HepG2 (cell line): ENCODE measurements around the gene GALNT18. TPM values are rescaled to one million over a fixed set of nuclear protein-coding genes. Genes with fewer than 3 reads are reported as not detected.

ENCODE experiments used
- ATAC-seq: fragments of 200-7000 bp; cut with Tn5 transposase; 3 replicates; pipeline ENCODE4 v1.9.1; 2020; ENCODE audit warnings: mild to moderate bottlenecking, moderate library complexity
- BruUV-seq: library from RNA; stranded (reverse); fragments of 400-500 nt; replicated peaks from 2 replicates; lab custom pipeline; 2021; lab: Mats Ljungman, UMichigan
- CTCF ChIA-PET: fragments of 300-600 bp; formaldehyde crosslinking; extraction: SDS; loops from one replicate; lab custom pipeline; 2021; ENCODE audit warnings: low total read pairs, inconsistent platforms, low intra/inter-chr PET ratio; lab: Yijun Ruan, JAX
- POLR2A ChIA-PET: fragments of 350-600 bp; sonication (Branson Sonifier 250); formaldehyde crosslinking; loops from one replicate; lab custom pipeline; 2020; ENCODE audit warnings: antibody characterized with exemption, inconsistent platforms; lab: Yijun Ruan, JAX
- DNase-seq: peaks from one replicate; pipeline ENCODE4 v3.0.0-alpha.2; 2015; ENCODE audit warnings: low spot score
- FAIRE-seq: peaks from 3 replicates; lab custom pipeline; 2011; peaks lifted over from hg19 to GRCh38; lab: Jason Lieb, UNC
- H2AFZ ChIP-seq: one replicate; pipeline ENCODE4 v1.6.1; 2011; ENCODE audit warnings: low read length, inconsistent platforms
- H3K27ac ChIP-seq: fragments of 300-600 bp; 3 replicates; pipeline ENCODE4 v1.8.0; 2011; ENCODE audit warnings: mixed run types, mild to moderate bottlenecking, mixed read lengths, low read length, inconsistent platforms; ENCODE audit not compliant: insufficient read depth; ENCODE audit errors: extremely low read length
- H3K27me3 ChIP-seq, 2 experiments: fragments of 200-600 bp in 1 of 2; 2 replicates in 1 of 2; 3 replicates in 1 of 2; pipeline versions ENCODE4 v1.6.0 to v1.8.0; 2011; ENCODE audit warnings: low read length in 2 of 2, mild to moderate bottlenecking in 2 of 2, moderate library complexity in 2 of 2, inconsistent platforms in 1 of 2; ENCODE audit not compliant: insufficient read depth in 2 of 2, control insufficient read depth in 1 of 2
- H3K36me3 ChIP-seq, 2 experiments: fragments of 200-600 bp in 1 of 2; replicated peaks in 1 of 2; 2 replicates in 1 of 2; 3 replicates in 1 of 2; pipeline versions ENCODE4 v1.5.1 to v1.8.0; 2011; ENCODE audit warnings: low read length in 2 of 2, inconsistent platforms in 1 of 2; ENCODE audit not compliant: insufficient read depth in 2 of 2, control insufficient read depth in 1 of 2
- H3K4me1 ChIP-seq: 2 replicates; pipeline ENCODE4 v1.5.1; 2012; ENCODE audit warnings: low read length, inconsistent platforms; ENCODE audit not compliant: insufficient read depth
- H3K4me2 ChIP-seq: 2 replicates; pipeline ENCODE4 v1.6.0; 2011; ENCODE audit warnings: low read depth, low read length, inconsistent platforms
- H3K4me3 ChIP-seq, 3 experiments: fragments of 200-600 bp in 1 of 3; sonication (generic), shearing (Covaris generic) in 1 of 3; replicated peaks in 1 of 3; 2 replicates each; pipeline ENCODE4 v1.5.1; 2011 to 2016; ENCODE audit warnings: low read length in 3 of 3, inconsistent platforms in 2 of 3, low read depth in 2 of 3, mild to moderate bottlenecking in 2 of 3, control low read depth in 1 of 3, mixed read lengths in 1 of 3; ENCODE audit not compliant: insufficient read depth in 1 of 3
- H3K79me2 ChIP-seq: one replicate; pipeline ENCODE4 v1.6.1; 2011; ENCODE audit warnings: low read length, inconsistent platforms; ENCODE audit not compliant: insufficient read depth
- H3K9ac ChIP-seq: 2 replicates; pipeline ENCODE4 v1.6.0; 2011; ENCODE audit warnings: mild to moderate bottlenecking, low read depth, low read length, inconsistent platforms; ENCODE audit not compliant: insufficient read depth
- H3K9me3 ChIP-seq: 2 replicates; pipeline ENCODE4 v1.5.1; 2012; ENCODE audit warnings: mild to moderate bottlenecking, low read length
- H4K20me1 ChIP-seq: 2 replicates; pipeline ENCODE4 v1.6.0; 2011; ENCODE audit warnings: inconsistent platforms, mild to moderate bottlenecking, low read length, moderate library complexity; ENCODE audit not compliant: insufficient read depth
- DDIT3 ChIP-seq: sonication (generic); formaldehyde crosslinking; IDR thresholded peaks from 2 replicates; pipeline ENCODE4 v1.4.0; 2020; ENCODE audit warnings: mild to moderate bottlenecking, missing genetic modification reagents
- GFI1 ChIP-seq: sonication (generic); formaldehyde crosslinking; IDR thresholded peaks from 2 replicates; pipeline ENCODE4 v1.5.0; 2020; ENCODE audit warnings: missing genetic modification reagents, mild to moderate bottlenecking, borderline replicate concordance
- GMEB2 ChIP-seq: IDR thresholded peaks from 2 replicates; pipeline ENCODE4 v1.6.1; 2016; ENCODE audit warnings: missing biosample characterization, missing genetic modification reagents, low read depth
- HBP1 ChIP-seq: IDR thresholded peaks from 2 replicates; pipeline ENCODE4 v1.6.1; 2016; ENCODE audit warnings: low read depth, control low read depth
- IRF1 ChIP-seq: sonication (generic); formaldehyde crosslinking; IDR thresholded peaks from 2 replicates; pipeline ENCODE4 v1.4.0; 2020; ENCODE audit warnings: low read depth, mild to moderate bottlenecking, missing genetic modification reagents
- MAF1 ChIP-seq: sonication (generic); formaldehyde crosslinking; IDR thresholded peaks from 2 replicates; pipeline ENCODE4 v1.5.0; 2020; ENCODE audit warnings: missing genetic modification reagents, borderline replicate concordance
- RBAK ChIP-seq: sonication (generic); formaldehyde crosslinking; IDR thresholded peaks from 2 replicates; pipeline ENCODE4 v1.5.1; 2020; ENCODE audit warnings: mild to moderate bottlenecking, missing genetic modification reagents
- SSRP1 ChIP-seq: IDR thresholded peaks from 2 replicates; pipeline ENCODE4 v1.6.1; 2016; ENCODE audit warnings: control low read depth
- ZNF563 ChIP-seq: sonication (generic); formaldehyde crosslinking; IDR thresholded peaks from 2 replicates; pipeline ENCODE4 v1.8.0; 2022; ENCODE audit warnings: mild to moderate bottlenecking, moderate library complexity, missing genetic modification reagents
- ZNF7 ChIP-seq: IDR thresholded peaks from 2 replicates; pipeline ENCODE4 v1.6.1; 2016; ENCODE audit warnings: missing biosample characterization, missing genetic modification reagents
- ZUFSP ChIP-seq: sonication (generic); formaldehyde crosslinking; IDR thresholded peaks from 2 replicates; pipeline ENCODE4 v1.9.0; 2021; ENCODE audit warnings: missing genetic modification reagents, mild to moderate bottlenecking, borderline replicate concordance
- WGBS: methylation state at CpG from one replicate; pipeline ENCODE4 v1.1.6; 2017; ENCODE audit warnings: low lambda C conversion rate; 5-methylcytosine and 5-hydroxymethylcytosine counted together
- in situ Hi-C: cut with HindIII; loops from 2 replicates; pipeline ENCODE4 v1.10.0; 2017; ENCODE audit warnings: low pct_unique_long_range_greater_than_20kb; ENCODE audit not compliant: extremely low pct_ligation_motif_present
- intact Hi-C: fragments of 100-400 bp; cut with micrococcal nuclease; formaldehyde crosslinking; loops from one replicate; pipeline ENCODE4 v1.10.0; 2022; ENCODE audit not compliant: unreplicated experiment
- polyA plus RNA-seq, 8 experiments: library from polyadenylated mRNA; depleted of rRNA in 3 of 8; stranded (reverse) in 7 of 8; unstranded in 1 of 8; fragments of >200 nt; fragmentation: Illumina TruSeq in 4 of 8; extraction: Trizol in 4 of 8; gene quantifications; 2 replicates each; pipeline versions ENCODE4 v1.2.1 to v1.2.3, GENCODE V29; 2011 to 2016; ENCODE audit warnings: low read depth in 4 of 8, missing spikeins in 1 of 8, mixed read lengths in 1 of 8; ENCODE audit not compliant: insufficient read depth in 1 of 8
- total RNA-seq, 5 experiments: library from RNA; depleted of rRNA; stranded (reverse); fragments of >200 nt; fragmentation: Illumina TruSeq; extraction: Trizol; gene quantifications; 2 replicates each; pipeline ENCODE4 v1.2.3, GENCODE V29; 2016; ENCODE audit warnings: low read depth in 1 of 5

The GALNT18 gene
- total and polyA plus RNA-seq, 2 of the 13 experiments (the other 11 are each of a cell fraction or from before 2014, with no cell fraction given), result 0.11 TPM; not detected in 1

- ATAC-seq, result no peak
- H3K27me3 ChIP-seq, result peaks cover 1 to 12% of the 10 kb centered on the region in 2 experiments; a peak in 2 of 5 replicates
- H3K27ac ChIP-seq, result no peak overlapping the region
- no peak overlapping the region for H2AFZ ChIP-seq
- DNase-seq, result no peak
- H3K4me3 ChIP-seq, result no peak overlapping the region
- CTCF ChIA-PET, result no interaction called here
- intact Hi-C loops (no loop called here), in situ Hi-C loops (no loop called here)
- no peaks in the 10 kb centered on the region for H3K4me1 ChIP-seq
- BruUV-seq, result no TSS peak
- WGBS, result 19% methylated on average over 4 of the region's 4 CpGs
- H3K9me3 ChIP-seq, result no peaks in the 10 kb centered on the region
- H3K4me2 ChIP-seq, result no peak overlapping the region
- H3K36me3 ChIP-seq, result no peaks in the 10 kb centered on the region
- H3K9ac ChIP-seq, result no peak overlapping the region
- no peak for TF ChIP-seq ZNF7 (CRISPR knock-in tag)
- TF ChIP-seq IRF1, result no peak
- TF ChIP-seq GMEB2 (CRISPR knock-in tag), result no peak
- TF ChIP-seq DDIT3, result no peak
- TF ChIP-seq ZNF563 (CRISPR knock-in tag), result no peak
- no peak for TF ChIP-seq SSRP1 (CRISPR knock-in tag)
- no peak for TF ChIP-seq RBAK (CRISPR knock-in tag)
- TF ChIP-seq ZUFSP (CRISPR knock-in tag), result no peak
- no peak for TF ChIP-seq HBP1 (CRISPR knock-in tag)
- no peak for TF ChIP-seq GFI1 (CRISPR knock-in tag)
- no peak for TF ChIP-seq MAF1
- POLR2A ChIA-PET, result no interaction called here
- no peaks in the 10 kb centered on the region for H4K20me1 ChIP-seq
- FAIRE-seq, result no peak
- H3K79me2 ChIP-seq, result no peaks in the 10 kb centered on the region
Measured at GRCh38 chr11:11587122-11587521, 34.7 kb downstream of the GALNT18 start.
